HG03378 (cell line): ENCODE measurements around the gene TAS2R41.
"Not testable (repeated sequence)": the region's sequence is repeated elsewhere in the genome, so short reads cannot be mapped to it uniquely, and the experiment has no call there.

Source experiments
- ATAC-seq: cut with Tn5 transposase; IDR thresholded peaks from one replicate; pipeline ENCODE4 v1.9.1; 2021; ENCODE audit warnings: mild to moderate bottlenecking, moderate library complexity; ENCODE audit not compliant: unreplicated experiment

Gene TAS2R41

DNA sequence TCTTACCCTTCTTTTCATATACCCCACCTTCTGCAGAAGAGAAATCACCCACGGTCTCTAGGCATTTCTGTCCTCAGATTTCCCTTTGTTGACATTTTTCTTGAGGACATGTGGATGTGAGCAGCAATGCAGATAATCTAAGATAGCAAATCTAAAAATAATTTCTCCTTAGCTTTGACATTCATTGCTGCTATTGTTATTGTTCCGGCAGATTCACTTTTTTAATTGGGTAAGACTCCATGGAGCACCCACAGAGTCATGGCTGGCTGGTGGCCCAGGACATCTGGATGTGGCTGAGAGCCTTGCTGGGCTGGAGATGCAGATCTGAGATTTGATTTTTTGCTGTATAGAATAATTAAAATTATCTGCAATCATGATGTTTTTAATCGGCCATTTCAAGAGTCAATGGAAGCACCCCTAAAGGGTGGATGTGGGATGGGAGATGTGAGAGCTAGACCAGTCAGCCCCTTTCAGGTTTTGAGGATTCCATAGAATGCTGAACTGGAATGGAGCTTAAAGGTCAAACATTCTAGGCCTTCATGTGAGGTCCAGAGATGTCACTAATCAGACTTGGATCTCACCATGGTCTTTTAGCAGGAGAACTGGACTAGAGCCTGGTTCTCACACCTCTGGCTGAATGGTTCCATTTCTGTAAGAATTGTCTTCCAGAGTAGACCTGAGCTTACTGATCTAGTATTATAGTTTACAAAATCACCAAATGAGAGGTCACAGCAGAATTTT lies 37.5 kb downstream of the TAS2R41 start:
- ATAC-seq, result no peak

DNA sequence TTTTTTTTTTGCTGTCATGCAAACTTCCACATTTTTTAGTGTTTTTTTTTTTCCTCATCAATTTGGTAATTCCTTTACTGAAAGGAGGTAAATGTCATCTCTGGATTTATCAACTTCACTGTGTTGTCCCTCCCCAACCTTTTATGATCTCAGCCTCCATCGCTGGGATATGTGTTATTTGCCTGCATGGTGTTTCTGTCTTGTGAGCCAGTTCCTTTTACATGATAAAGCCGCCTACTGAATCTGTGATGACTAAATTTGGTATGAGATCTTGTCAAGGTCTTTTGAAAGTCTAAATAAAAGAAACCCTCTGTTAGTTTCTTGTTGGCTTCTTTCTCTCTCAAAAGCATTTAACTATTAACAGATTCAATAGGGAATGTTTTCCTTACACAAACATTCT lies 39.3 kb downstream of the TAS2R41 start:
- no peak for ATAC-seq

DNA sequence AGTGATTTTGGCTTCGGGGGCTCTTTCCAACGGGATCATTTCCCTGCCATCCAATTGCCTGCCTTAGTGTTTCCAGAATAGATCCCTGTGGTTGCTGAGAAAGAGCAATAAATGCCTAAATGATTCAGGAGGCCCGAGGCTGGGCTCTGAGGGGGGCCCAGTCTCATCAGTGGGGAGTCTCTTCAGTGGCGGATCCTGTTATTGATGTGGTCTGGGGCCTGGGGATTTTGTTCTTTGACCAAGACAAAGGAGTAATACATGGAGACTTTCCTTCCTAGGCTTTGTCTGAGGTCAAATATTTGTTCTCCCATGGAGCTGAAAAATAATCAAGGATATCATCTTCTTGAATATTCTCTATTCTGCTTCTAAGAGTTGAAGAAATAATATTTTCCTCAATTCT lies 40.8 kb downstream of the TAS2R41 start:
- no peak for ATAC-seq

DNA sequence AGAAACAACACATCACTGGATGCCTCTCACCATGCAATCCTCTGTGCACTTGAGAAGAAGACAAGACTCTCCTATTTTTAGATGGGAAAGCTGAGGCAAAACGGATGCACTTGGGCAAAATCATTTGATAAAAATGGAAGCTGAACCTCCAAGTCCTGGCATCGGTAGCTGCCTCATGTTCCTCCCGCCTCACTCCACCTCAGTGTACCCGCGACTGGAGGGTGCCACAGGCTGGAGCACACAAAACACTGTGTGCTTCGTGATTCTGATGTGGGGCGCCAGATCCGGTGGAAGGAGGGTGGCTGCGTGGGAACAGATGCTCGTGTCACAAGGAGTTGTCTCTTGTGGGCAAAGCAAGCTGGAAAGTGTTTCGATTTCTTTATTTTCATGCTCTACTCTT lies 41.3 kb downstream of the TAS2R41 start:
- no peak for ATAC-seq

DNA sequence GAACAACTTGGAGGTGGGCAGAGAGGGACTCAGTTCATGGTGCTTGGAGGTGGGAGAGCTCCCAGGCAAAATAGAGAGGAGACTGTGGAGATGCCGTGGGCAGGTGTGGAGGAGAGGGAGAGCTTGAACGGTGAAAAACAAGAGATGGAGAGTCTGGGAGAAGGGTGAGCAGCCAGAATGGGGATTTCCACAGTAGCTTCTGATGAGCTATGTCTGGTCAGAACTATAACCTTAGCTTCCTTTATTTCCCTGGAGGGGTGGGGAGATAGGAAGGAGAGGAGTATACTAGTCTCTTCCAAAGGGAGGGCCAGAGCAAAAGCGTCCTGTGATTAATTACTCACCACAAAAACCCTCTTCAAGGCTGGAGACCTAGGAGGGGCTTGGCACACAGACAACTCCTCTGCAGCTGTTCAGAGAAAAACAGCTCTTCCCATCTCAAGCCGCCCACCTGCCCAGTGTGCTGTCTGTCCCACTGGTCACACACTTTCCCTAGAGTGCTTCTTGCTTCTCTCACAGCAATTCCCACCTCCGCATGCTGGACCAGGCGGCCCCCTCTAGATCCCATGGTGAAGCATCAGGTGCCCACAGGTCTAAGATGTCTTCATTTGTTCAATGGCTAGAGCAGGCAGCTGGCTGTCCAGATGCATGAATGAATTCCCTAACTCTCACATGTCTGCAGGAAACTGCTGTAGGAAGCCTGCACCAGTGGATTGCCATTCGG lies 41.9 kb downstream of the TAS2R41 start:
- no peak for ATAC-seq

DNA sequence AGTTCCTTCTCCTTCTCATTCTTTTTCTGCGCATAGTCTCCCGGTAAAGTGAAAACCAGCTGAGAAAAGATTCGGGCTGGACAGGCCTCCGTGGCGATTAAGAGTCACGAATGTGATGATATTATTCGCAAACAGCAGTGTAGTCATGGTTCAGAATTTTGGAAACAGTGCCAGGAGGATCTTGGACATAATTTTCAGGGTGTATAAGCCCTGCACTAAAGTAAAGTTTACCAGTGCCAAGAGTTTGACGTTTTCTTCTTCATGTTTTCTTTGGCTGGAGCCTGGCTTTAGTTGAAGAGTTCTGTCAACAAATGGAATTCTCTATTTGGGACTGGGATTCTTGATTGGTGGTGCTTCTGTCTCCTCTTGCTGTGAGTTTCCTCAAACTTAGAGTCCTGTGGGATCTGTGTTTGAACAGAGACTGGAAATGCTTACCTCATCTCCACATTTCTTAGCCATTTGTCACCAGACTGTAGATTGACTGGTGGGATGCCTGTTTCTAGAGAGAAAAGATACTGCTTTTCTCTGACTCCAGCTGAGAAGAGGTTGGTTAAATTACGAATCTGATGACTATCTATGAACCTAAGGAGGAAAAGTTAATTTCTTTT lies 44.7 kb downstream of the TAS2R41 start:
- ATAC-seq, result not testable (repeated sequence)
